ENCODE results near the gene SINHCAF.
"Not testable (repeated sequence)": the region's sequence is repeated elsewhere in the genome, so short reads cannot be mapped to it uniquely, and the experiment has no call there.

The SINHCAF gene

GRCh38 chr12:31257784-31258183 is 68.2 kb downstream of the SINHCAF start:
- Histone ChIP-seq H3K27ac (ENCODE audit: low read depth, low read length) (no peak overlapping the region), H3K4me1 (ENCODE audit: insufficient read depth, low read length) (no peaks in the 10 kb centered on the region), H3K4me3 (ENCODE audit: low read depth in 1 of 2, low read length in 2 of 2) (no peak overlapping the region), H3K27me3 (ENCODE audit: control insufficient read depth in 1 of 2, insufficient read depth in 2 of 2, low read length in 2 of 2) (no peaks in the 10 kb centered on the region), H3K9ac (ENCODE audit: low read length) (no peak overlapping the region), H3K36me3 (ENCODE audit: insufficient read depth, low read length) (no peaks in the 10 kb centered on the region), H3K9me3 (ENCODE audit: low read length) (no peaks in the 10 kb centered on the region)

DNA sequence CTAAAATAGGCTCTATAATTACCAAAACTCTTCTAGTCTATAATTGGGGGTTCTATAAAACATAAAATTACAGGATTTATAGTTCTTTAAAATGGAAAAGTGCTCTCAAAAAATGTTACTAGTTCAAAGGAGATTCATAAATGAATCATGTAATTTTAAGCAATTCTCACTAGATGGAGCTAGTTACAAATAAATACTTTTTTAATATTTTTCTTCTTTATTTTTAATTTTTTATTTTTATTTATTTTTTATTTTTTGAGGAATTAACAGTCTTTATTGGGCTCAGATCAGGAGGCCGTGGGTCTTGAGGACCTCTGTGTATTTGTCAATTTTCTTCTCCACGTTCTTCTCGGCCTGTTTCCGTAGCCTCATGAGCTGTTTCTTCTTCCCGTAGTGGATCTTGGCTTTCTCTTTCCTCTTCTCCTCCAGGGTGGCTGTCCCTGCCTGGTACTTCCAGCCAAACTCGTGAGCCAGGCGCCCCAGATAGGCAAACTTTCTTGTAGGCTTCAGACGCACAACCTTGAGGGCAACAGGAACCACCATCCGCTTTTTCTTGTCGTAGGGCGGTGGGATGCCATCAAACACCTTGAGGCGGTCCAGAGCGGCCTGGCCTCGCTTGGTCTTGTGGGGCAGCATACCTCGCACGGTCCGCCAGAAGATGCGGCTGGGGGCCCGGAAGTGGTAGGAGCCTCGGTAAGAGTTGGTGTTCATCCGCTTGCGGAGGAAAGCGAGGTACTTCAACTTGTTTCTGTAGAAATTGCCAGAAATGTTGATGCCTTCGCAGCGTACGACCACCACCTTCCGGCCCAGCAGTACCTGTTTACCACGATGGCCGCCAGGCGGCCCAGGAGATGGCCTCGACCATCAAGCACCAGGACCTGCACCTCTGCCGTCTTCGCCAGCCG is 74.0 kb downstream of the SINHCAF start:
- H3K36me3 ChIP-seq (ENCODE audit: insufficient read depth, low read length); H3K27ac ChIP-seq (ENCODE audit: low read depth, low read length); H3K4me1 ChIP-seq (ENCODE audit: insufficient read depth, low read length); H3K9ac ChIP-seq (ENCODE audit: low read length); H3K27me3 ChIP-seq (ENCODE audit: control insufficient read depth in 1 of 2, insufficient read depth in 2 of 2, low read length in 2 of 2); H3K9me3 ChIP-seq (ENCODE audit: low read length); H3K4me3 ChIP-seq (ENCODE audit: low read depth in 1 of 2, low read length in 2 of 2): not testable (repeated sequence)

DNA sequence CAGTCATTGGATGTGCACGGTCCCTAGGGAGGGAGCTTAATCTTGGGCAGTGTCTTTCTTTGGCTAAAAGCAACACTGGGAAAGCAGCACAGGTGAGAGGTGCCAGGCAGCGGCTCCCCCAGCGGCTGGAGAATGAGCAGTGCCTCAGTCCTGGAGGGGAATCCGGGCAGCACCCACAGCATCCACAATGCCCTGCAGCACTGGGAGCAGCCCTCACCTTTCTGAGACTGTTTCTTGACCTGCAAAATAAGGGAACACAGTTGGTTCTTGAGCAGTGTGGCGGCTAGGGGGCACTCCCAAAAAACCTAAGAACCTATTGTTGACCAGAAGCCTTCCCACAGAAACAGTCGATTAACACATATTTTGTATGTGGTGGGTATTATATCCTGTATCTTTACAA is 75.8 kb downstream of the SINHCAF start:
- no peak overlapping the region for H3K9ac ChIP-seq (ENCODE audit: low read length)
- H3K4me1 ChIP-seq (ENCODE audit: insufficient read depth, low read length), result no peaks in the 10 kb centered on the region
- H3K36me3 ChIP-seq (ENCODE audit: insufficient read depth, low read length), result no peaks in the 10 kb centered on the region
- no peak overlapping the region for H3K4me3 ChIP-seq (ENCODE audit: low read depth in 1 of 2, low read length in 2 of 2)
- H3K9me3 ChIP-seq (ENCODE audit: low read length), result no peaks in the 10 kb centered on the region
- no peak overlapping the region for H3K27ac ChIP-seq (ENCODE audit: low read depth, low read length)
- no peaks in the 10 kb centered on the region for H3K27me3 ChIP-seq (ENCODE audit: control insufficient read depth in 1 of 2, insufficient read depth in 2 of 2, low read length in 2 of 2)

DNA sequence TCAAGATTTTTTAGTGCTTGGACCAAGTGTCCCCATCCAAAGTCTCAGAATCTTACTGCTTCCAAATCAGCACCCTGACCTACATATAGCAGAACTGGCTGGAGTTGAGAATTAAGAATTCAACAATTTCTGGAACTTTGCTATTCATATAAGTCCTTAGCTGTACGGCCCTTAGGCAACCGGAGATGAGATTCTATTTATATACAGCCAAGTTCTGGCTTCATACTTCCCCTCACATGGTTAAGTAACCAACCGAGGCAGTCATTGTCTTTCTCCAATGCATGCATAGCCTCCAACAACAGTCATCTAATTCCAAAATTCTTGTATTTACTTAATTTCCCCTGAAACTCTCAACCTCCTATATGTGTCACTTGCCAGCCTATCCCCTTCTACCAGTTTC is 76.6 kb downstream of the SINHCAF start:
- Histone ChIP-seq H3K9ac (ENCODE audit: low read length) (no peak overlapping the region), H3K27ac (ENCODE audit: low read depth, low read length) (no peak overlapping the region), H3K4me1 (ENCODE audit: insufficient read depth, low read length) (no peaks in the 10 kb centered on the region), H3K4me3 (ENCODE audit: low read depth in 1 of 2, low read length in 2 of 2) (no peak overlapping the region), H3K9me3 (ENCODE audit: low read length) (no peaks in the 10 kb centered on the region), H3K36me3 (ENCODE audit: insufficient read depth, low read length) (no peaks in the 10 kb centered on the region), H3K27me3 (ENCODE audit: control insufficient read depth in 1 of 2, insufficient read depth in 2 of 2, low read length in 2 of 2) (no peaks in the 10 kb centered on the region)

DNA sequence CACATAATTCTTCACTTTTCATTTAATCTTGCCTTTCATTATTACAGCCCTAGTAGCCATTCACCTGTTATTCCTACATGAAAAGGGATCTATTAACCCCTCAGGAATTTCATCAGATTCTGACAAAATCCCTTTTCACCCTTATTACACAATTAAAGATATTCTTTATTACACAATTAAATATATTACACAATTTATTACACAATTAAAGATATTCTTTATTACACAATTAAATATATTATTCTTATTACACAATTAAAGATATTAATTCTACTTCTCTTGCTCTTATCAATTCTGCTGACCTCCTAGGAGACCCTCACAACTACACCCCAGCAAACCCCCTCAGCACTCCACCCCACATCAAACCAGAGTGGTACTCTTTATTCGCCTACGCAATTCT is 77.1 kb downstream of the SINHCAF start:
- H3K9ac ChIP-seq (ENCODE audit: low read length), result no peak overlapping the region
- no peak overlapping the region for H3K4me3 ChIP-seq (ENCODE audit: low read depth in 1 of 2, low read length in 2 of 2)

GRCh38 chr12:31248337-31248736 is 77.6 kb downstream of the SINHCAF start:
- Histone ChIP-seq H3K4me3 (ENCODE audit: low read depth in 1 of 2, low read length in 2 of 2) (no peak overlapping the region), H3K27ac (ENCODE audit: low read depth, low read length) (no peak overlapping the region), H3K27me3 (ENCODE audit: control insufficient read depth in 1 of 2, insufficient read depth in 2 of 2, low read length in 2 of 2) (no peaks in the 10 kb centered on the region), H3K4me1 (ENCODE audit: insufficient read depth, low read length) (no peaks in the 10 kb centered on the region), H3K36me3 (ENCODE audit: insufficient read depth, low read length) (no peaks in the 10 kb centered on the region), H3K9ac (ENCODE audit: low read length) (no peak overlapping the region), H3K9me3 (ENCODE audit: low read length) (no peaks in the 10 kb centered on the region)

More for the DNA sequence above, 77.1 kb downstream of the SINHCAF start:
- Histone ChIP-seq H3K27ac (ENCODE audit: low read depth, low read length) (no peak overlapping the region), H3K36me3 (ENCODE audit: insufficient read depth, low read length) (no peaks in the 10 kb centered on the region), H3K4me1 (ENCODE audit: insufficient read depth, low read length) (no peaks in the 10 kb centered on the region), H3K27me3 (ENCODE audit: control insufficient read depth in 1 of 2, insufficient read depth in 2 of 2, low read length in 2 of 2) (no peaks in the 10 kb centered on the region), H3K9me3 (ENCODE audit: low read length) (no peaks in the 10 kb centered on the region)

DNA sequence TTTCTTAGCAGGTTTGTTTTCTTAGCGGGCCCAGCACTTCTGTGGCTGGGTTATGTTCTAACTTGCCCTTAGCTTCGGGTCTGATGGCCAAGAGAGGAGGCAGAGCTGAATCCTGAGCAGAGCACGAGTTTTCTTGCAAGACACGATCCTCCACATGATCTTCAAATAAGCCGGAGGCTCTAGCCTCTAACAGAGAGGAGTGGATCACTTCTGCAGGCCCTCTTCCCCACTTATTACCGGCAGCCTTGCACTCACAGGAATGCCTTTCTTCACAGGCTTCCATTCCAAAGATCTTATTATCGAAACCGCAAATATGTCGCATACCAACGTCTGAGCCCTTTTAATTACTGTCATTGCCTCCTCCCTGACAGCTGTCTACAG is 79.5 kb downstream of the SINHCAF start:
- Histone ChIP-seq H3K36me3 (ENCODE audit: insufficient read depth, low read length) (no peaks in the 10 kb centered on the region), H3K9me3 (ENCODE audit: low read length) (no peaks in the 10 kb centered on the region), H3K4me3 (ENCODE audit: low read depth in 1 of 2, low read length in 2 of 2) (no peak overlapping the region), H3K27ac (ENCODE audit: low read depth, low read length) (no peak overlapping the region), H3K9ac (ENCODE audit: low read length) (no peak overlapping the region), H3K27me3 (ENCODE audit: control insufficient read depth in 1 of 2, insufficient read depth in 2 of 2, low read length in 2 of 2) (no peaks in the 10 kb centered on the region), H3K4me1 (ENCODE audit: insufficient read depth, low read length) (no peaks in the 10 kb centered on the region)

GRCh38 chr12:31245822-31246469 is 80.0 kb downstream of the SINHCAF start:
- H3K27ac ChIP-seq (ENCODE audit: low read depth, low read length), result no peak overlapping the region
- H3K27me3 ChIP-seq (ENCODE audit: control insufficient read depth in 1 of 2, insufficient read depth in 2 of 2, low read length in 2 of 2), result no peaks in the 10 kb centered on the region
- H3K4me1 ChIP-seq (ENCODE audit: insufficient read depth, low read length), result no peaks in the 10 kb centered on the region
- no peaks in the 10 kb centered on the region for H3K36me3 ChIP-seq (ENCODE audit: insufficient read depth, low read length)
- H3K9me3 ChIP-seq (ENCODE audit: low read length), result no peaks in the 10 kb centered on the region
- H3K9ac ChIP-seq (ENCODE audit: low read length), result no peak overlapping the region
- no peak overlapping the region for H3K4me3 ChIP-seq (ENCODE audit: low read depth in 1 of 2, low read length in 2 of 2)

DNA sequence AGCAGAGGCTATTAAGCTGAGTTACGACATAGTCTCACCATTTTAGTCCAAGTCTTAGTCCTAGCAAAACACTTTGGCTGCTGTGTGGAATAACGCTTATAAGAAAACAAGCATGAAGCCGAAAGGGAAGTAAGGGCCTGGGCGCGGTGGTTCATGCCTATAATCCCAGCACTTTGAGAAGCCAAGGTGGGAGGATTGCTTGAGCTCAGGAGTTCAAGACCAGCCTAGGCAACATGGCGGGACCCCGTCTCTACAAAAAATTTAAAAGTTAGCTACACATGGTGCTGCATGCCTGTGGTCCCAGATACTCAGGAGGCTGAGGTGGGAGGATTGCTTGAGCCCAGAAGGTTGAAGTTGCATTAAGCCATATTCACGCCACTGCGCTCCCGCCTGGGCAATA is 83.5 kb downstream of the SINHCAF start:
- H3K27me3 ChIP-seq (ENCODE audit: control insufficient read depth in 1 of 2, insufficient read depth in 2 of 2, low read length in 2 of 2); H3K9ac ChIP-seq (ENCODE audit: low read length); H3K4me1 ChIP-seq (ENCODE audit: insufficient read depth, low read length); H3K36me3 ChIP-seq (ENCODE audit: insufficient read depth, low read length); H3K27ac ChIP-seq (ENCODE audit: low read depth, low read length); H3K4me3 ChIP-seq (ENCODE audit: low read depth in 1 of 2, low read length in 2 of 2); H3K9me3 ChIP-seq (ENCODE audit: low read length): not testable (repeated sequence)

- H3K4me3 ChIP-seq (ENCODE audit: low read depth in 1 of 2, low read length in 2 of 2), result no peak overlapping the region
- no peak overlapping the region for H3K9ac ChIP-seq (ENCODE audit: low read length)
- H3K9me3 ChIP-seq (ENCODE audit: low read length), result no peaks in the 10 kb centered on the region
- no peaks in the 10 kb centered on the region for H3K4me1 ChIP-seq (ENCODE audit: insufficient read depth, low read length)
- H3K27ac ChIP-seq (ENCODE audit: low read depth, low read length), result no peak overlapping the region
- H3K36me3 ChIP-seq (ENCODE audit: insufficient read depth, low read length), result no peaks in the 10 kb centered on the region
- no peaks in the 10 kb centered on the region for H3K27me3 ChIP-seq (ENCODE audit: control insufficient read depth in 1 of 2, insufficient read depth in 2 of 2, low read length in 2 of 2)
Measured at GRCh38 chr12:31238764-31239387, 87.1 kb downstream of the SINHCAF start.

DNA sequence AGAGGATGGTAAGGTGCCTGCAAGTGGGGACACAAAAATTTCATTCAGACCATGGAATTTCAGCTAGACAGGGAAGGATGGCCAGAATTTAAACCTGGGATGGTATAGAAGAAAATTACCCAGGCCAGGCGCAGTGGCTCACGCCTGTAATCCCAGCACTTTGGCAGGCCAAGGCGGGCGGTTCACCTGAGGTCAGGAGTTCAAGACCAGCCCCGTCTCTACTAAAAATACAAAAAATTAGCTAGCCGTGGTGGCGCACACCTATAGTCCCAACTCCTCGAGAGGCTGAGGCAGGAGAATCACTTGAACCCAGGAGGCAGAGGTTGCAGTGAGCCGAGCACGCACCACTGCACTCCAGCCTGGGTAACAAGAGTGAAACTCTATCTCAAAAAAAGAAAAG is 87.6 kb downstream of the SINHCAF start:
- not testable (repeated sequence) for H3K27me3 ChIP-seq (ENCODE audit: control insufficient read depth in 1 of 2, insufficient read depth in 2 of 2, low read length in 2 of 2); H3K4me1 ChIP-seq (ENCODE audit: insufficient read depth, low read length); H3K4me3 ChIP-seq (ENCODE audit: low read depth in 1 of 2, low read length in 2 of 2); H3K9me3 ChIP-seq (ENCODE audit: low read length); H3K27ac ChIP-seq (ENCODE audit: low read depth, low read length); H3K9ac ChIP-seq (ENCODE audit: low read length); H3K36me3 ChIP-seq (ENCODE audit: insufficient read depth, low read length)

Data from muscle layer of colon (tissue), 2 donors.